Measurements from ENCODE around the gene ERICH6B. TPM values are rescaled to one million over a fixed set of nuclear protein-coding genes. Genes with fewer than 3 reads are reported as not detected.

Gene ERICH6B
- total and polyA plus RNA-seq, 2 of the 8 experiments (the other 6 are each of a cell fraction or from before 2014, with no cell fraction given): not detected

- TF ChIP-seq JUND (IDR thresholded peaks at IDR 0.05; ENCODE audit: low read length) (no peak), KDM4A (IDR thresholded peaks at IDR 0.05; ENCODE audit: low read depth, low read length, severe bottlenecking) (no peak), RFX5 (IDR thresholded peaks at IDR 0.05; ENCODE audit: borderline replicate concordance, low read depth, low read length) (no peak)
Observed at GRCh38 chr13:45575830-45576180, 39.7 kb downstream of the ERICH6B start (continued).
